ENCODE results near the gene PHACTR1. TPM values are rescaled to one million over a fixed set of nuclear protein-coding genes. Genes with fewer than 3 reads are reported as not detected.
"Not testable (repeated sequence)": the region's sequence is repeated elsewhere in the genome, so short reads cannot be mapped to it uniquely, and the experiment has no call there.

The PHACTR1 gene
- total RNA-seq, 4 donors from 2014 or later: 1.5 to 3.6 (median 2.5) TPM

GRCh38 chr6:12761376-12762115 is 45.0 kb downstream of the PHACTR1 start:
- H3K4me3 ChIP-seq (ENCODE audit: low read depth, poor library complexity, severe bottlenecking): no peak overlapping the region
- no peak for DNase-seq (ENCODE audit: low spot score in 2 of 2)
- no peak for TF ChIP-seq POLR2A (IDR thresholded peaks at IDR 0.05)
- no peak for TF ChIP-seq CTCF (IDR thresholded peaks at IDR 0.05)
- intact Hi-C loops (cut with DNase I; ENCODE audit: low total_unique reads): no loop called here
- WGBS, 2 donors: 60 to 67% methylated on average over 9 of the region's 9 CpGs

DNA sequence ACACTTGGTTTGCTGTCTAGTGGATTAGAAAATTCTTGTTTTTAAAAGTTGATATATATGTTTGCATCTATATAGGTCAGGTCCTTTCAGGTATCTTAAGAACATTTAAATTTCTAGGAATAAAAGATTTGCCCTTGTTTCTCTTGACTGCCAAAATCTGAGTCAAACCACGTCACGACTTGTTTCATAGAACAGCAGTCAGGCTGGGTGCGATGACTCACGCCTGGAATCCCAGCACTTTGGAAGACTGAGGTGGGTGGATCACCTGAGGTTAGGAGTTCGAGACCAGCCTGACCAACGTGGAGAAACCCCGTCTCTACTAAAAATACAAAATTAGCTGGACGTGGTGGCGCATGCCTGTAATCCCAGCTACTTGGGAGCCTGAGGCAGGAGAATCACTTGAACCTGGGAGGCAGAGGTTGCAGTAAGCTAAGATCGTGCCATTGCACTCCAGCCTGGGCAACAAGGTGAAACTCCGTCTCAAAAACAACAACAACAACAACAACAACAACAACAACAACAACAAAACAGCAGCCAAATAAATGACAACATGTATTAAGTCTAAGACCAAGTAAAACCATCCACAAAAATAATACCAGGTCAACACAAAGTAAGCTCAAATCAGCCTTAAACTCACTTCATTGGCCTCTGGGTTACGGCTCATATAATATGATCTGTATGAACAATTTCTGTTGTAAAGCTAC is 46.3 kb downstream of the PHACTR1 start:
- DNase-seq (ENCODE audit: low spot score in 2 of 2); H3K4me3 ChIP-seq (ENCODE audit: low read depth, poor library complexity, severe bottlenecking); intact Hi-C loops (cut with DNase I; ENCODE audit: low total_unique reads): not testable (repeated sequence)
- 66 to 74% methylated on average over 12 of the region's 12 CpGs for WGBS, 2 donors

DNA sequence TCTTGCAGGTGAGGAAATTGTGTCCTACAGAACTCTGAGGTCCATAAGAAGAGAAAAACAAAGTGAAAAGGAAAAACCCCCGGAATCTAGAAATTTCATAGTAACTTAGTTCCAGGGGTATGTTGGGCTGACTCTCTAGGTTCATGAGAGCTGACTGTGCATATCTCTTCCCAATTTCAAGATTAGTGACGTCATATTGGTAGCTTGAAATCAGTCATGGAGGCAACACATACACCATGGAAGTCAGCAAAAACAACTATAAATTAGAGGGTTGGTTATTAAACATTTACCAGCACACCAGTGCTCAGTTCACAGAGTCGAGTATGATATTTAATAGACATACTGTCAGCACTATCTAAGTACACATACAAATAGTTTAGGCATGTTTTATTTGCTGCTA is 49.8 kb downstream of the PHACTR1 start:
- DNase-seq (ENCODE audit: low spot score in 2 of 2): no peak
- H3K4me3 ChIP-seq (ENCODE audit: low read depth, poor library complexity, severe bottlenecking): no peak overlapping the region
- WGBS, 2 donors: 79 to 84% methylated on average over 3 of the region's 3 CpGs
- intact Hi-C loops (cut with DNase I; ENCODE audit: low total_unique reads): no loop called here
- no peak for TF ChIP-seq CTCF (IDR thresholded peaks at IDR 0.05)
- TF ChIP-seq POLR2A (IDR thresholded peaks at IDR 0.05): no peak

GRCh38 chr6:12767016-12767415 is 50.4 kb downstream of the PHACTR1 start:
- intact Hi-C loops (cut with DNase I; ENCODE audit: low total_unique reads): no loop called here
- no peak for DNase-seq (ENCODE audit: low spot score in 2 of 2)
- TF ChIP-seq CTCF (IDR thresholded peaks at IDR 0.05) (no peak), POLR2A (IDR thresholded peaks at IDR 0.05) (no peak)
- WGBS, 2 donors: 87 to 91% methylated on average over 3 of the region's 3 CpGs
- no peak overlapping the region for H3K4me3 ChIP-seq (ENCODE audit: low read depth, poor library complexity, severe bottlenecking)

GRCh38 chr6:12769556-12770256 is 53.1 kb downstream of the PHACTR1 start:
- TF ChIP-seq CTCF (IDR thresholded peaks at IDR 0.05) (no peak), POLR2A (IDR thresholded peaks at IDR 0.05) (no peak)
- intact Hi-C loops (cut with DNase I; ENCODE audit: low total_unique reads): no loop called here
- H3K4me3 ChIP-seq (ENCODE audit: low read depth, poor library complexity, severe bottlenecking): no peak overlapping the region
- WGBS, 2 donors: 74 to 75% methylated on average over 9 of the region's 9 CpGs
- no peak for DNase-seq (ENCODE audit: low spot score in 2 of 2)

GRCh38 chr6:12772416-12772815 is 55.8 kb downstream of the PHACTR1 start:
- no peak for TF ChIP-seq POLR2A (IDR thresholded peaks at IDR 0.05)
- no peak for TF ChIP-seq CTCF (IDR thresholded peaks at IDR 0.05)
- no peak for DNase-seq (ENCODE audit: low spot score in 2 of 2)
- intact Hi-C loops (cut with DNase I; ENCODE audit: low total_unique reads): no loop called here
- H3K4me3 ChIP-seq (ENCODE audit: low read depth, poor library complexity, severe bottlenecking): no peak overlapping the region
- 70 to 80% methylated on average over 3 of the region's 3 CpGs for WGBS, 2 donors

Measured in lower leg skin (tissue), 4 donors.